CD4-positive, alpha-beta T cell treated with Interleukin-4 for 4 hours (primary cell): Measurements from ENCODE around the gene GAPVD1.
"Not testable (repeated sequence)": the region's sequence is repeated elsewhere in the genome, so short reads cannot be mapped to it uniquely, and the experiment has no call there.

Source experiments
- DNase-seq: peaks from one replicate; pipeline ENCODE4 v3.0.0-alpha.2; 2020

The GAPVD1 gene

GRCh38 chr9:125261501-125262293 is at the start of gene GAPVD1:
GAPVD1 (plus strand) TSS chr9:125261826; CDS start chr9:125298922, 37,096 bp downstream.
- peak; percentile 86 for DNase-seq

GRCh38 chr9:125214186-125214585 is 47.4 kb upstream of the GAPVD1 start:
- DNase-seq, result no peak

DNA sequence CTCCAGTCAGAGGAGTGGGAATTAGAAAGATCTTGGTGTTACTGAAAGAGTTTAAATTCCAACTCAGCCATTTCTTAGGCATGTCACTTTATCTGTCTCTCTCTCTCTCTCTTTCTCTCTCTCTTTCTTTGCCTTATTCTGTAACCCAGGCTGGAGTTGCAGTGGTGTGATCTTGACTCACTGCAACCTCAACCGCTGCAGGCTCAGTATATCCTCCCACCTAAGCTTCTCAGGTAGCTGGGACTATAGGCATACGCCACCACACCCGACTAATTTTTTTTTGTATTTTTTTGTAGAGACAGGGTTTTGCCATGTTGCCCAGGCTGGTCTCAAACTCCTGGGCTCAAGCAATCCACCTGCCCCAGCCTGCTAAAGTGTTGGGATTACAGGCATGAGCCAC is 43.0 kb upstream of the GAPVD1 start:
- DNase-seq, result no peak

- DNase-seq, result not testable (repeated sequence)
Measured at GRCh38 chr9:125224858-125225257, 36.8 kb upstream of the GAPVD1 start.

DNA sequence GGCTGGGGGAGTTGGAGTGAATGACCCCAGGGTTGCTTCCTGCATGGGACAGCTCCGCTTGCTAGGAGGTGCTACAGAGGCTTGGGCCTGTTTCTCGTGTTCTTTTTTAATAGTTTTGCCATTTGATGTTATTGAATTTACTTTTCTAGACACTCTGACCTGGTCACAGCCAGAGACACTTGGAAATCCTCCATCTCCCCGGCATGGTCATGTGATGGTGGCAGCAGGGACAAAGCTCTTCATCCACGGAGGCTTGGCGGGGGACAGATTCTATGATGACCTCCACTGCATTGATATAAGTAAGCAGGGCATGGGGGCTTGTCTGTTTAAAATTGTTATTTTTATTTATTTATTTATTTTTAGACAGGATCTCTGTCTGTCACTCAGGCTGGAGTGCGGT is 33.9 kb upstream of the GAPVD1 start:
- no peak for DNase-seq

DNA sequence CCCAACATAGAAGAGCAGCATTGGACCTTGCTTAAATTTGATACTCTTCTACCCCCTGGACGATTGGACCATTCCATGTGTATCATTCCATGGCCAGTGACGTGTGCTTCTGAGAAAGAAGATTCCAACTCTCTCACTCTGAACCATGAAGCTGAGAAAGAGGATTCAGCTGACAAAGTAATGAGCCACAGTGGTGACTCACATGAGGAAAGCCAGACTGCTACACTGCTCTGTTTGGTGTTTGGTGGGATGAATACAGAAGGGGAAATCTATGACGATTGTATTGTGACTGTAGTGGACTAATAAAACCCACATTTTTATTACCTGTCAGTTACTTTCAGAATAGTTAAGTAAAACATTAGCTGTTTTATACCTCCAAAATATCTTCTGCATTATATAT is 27.9 kb upstream of the GAPVD1 start:
- DNase-seq, result no peak

- not testable (repeated sequence) for DNase-seq
Measured at GRCh38 chr9:125234099-125234498, 27.5 kb upstream of the GAPVD1 start.

DNA sequence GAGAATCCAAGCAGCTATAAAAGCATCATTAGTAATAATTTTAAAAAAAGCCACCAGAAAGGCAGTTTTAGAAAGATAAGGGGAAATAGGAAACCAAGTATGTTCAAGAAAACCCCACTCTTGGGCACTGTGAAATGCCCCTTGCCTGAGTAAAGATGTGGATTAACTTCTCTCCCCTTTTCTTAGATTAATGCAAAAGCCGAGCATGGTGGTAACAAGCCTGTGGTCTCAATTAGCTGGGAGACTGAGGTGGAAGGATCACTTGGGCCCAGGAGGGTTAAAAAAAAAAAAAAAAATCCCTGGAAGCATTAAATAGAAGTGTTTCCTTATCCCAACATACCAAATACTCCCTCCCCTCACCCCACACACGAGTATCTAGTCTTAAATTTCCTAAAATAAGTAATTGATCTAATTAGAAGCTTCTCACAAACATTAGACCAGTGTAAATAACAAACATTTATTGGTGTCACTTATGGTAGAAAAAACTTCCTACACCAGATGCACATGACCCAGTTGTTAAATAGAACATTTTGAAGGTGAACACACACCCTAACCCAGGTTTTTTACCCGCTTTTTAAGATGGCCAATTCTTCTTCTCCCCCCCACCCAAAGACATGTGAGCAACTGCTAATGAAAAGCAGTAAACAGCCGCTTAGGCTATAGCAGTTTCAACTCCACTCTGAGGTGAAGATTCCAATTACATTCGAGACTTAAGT is 25.7 kb upstream of the GAPVD1 start:
- DNase-seq, result no peak

GRCh38 chr9:125236520-125237159 is 25.0 kb upstream of the GAPVD1 start:
- DNase-seq, result not testable (repeated sequence)

GRCh38 chr9:125238127-125238914 is 23.3 kb upstream of the GAPVD1 start:
- DNase-seq, result no peak

DNA sequence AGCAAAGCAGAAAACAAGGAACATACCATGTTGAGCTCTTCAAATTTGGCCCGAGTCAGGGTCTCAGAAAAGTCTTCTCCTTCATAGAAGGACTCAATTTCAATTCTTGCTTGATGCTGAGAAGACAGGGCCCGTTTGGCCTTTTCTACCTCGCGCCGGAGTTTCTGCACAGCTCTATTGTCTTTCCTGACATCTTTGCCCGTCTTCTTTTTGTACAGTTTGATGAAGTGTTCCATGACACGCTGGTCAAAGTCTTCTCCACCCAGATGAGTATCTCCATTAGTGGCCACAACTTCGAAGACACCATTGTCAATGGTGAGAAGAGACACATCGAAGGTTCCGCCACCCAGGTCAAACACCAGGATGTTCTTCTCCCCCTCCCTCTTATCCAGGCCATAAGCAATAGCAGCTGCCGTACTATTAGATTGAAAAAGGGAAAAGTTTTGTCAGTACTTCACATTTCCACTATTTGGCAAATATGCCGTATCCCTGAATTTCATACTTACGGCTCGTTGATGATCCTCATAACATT is 22.6 kb upstream of the GAPVD1 start:
- no peak for DNase-seq

GRCh38 chr9:125239631-125240597 is 21.7 kb upstream of the GAPVD1 start:
- no peak for DNase-seq

DNA sequence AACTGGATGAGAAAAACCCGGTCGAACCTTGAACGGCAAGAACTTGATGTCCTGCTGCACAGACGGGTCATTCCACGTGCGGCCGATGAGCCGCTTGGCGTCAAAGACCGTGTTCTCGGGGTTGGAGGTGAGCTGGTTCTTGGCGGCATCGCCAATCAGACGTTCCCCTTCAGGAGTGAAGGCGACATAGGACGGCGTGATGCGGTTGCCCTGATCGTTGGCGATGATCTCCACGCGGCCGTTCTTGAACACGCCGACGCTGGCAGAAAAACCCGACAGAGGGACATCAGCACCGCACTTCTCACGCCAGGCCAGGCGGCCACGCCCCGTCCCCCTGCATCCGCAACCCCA is 21.0 kb upstream of the GAPVD1 start:
- DNase-seq, result peak; percentile 38

DNA sequence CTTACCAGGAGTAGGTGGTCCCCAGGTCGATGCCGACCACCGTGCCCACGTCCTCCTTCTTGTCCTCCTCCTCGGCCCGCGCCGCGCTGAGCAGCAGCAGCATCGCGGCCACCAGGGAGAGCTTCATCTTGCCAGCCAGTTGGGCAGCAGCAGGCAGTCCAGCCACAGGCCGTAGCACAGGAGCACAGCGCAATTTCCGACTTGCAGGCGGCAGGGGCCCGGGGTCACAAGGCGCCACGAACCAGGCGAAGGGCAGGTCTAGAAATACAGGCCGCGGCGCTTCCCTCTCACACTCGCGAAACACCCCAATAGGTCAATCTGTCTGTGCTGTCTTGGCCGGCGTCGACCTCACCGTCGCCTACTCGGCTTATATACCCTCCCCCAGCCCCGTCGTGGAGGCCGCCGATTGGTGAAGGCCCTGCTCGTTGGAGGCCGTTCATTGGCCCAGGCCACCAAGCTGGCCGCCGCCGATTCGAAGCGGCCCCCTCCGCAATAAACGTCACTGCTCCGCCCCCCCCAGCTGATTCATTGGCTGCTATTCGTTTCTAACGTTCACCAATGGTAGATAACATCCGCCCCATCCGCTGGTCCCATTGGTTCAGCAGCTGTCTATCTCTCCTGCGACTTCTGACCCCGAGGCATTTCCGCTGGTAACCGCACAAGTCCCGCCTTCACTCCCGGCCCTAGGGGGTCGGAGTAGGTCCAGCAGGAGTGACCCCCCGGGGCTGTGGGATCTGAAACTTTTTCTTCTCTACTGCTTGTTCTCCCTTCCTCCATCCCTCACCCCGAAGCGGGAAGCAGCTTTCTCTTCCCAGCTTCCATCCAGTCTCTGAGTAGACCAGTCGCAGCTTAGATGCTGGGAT is 20.4 kb upstream of the GAPVD1 start, which contains the start of gene HSPA5:
Gene HSPA5, minus strand, starts transcription at position 344 of the 863 bp plus-strand sequence. Its CDS starts 217 bp downstream, at position 127.
- peak; percentile 99 for DNase-seq

- peak; percentile 13 for DNase-seq
Measured at GRCh38 chr9:125241863-125242739, 19.5 kb upstream of the GAPVD1 start.

DNA sequence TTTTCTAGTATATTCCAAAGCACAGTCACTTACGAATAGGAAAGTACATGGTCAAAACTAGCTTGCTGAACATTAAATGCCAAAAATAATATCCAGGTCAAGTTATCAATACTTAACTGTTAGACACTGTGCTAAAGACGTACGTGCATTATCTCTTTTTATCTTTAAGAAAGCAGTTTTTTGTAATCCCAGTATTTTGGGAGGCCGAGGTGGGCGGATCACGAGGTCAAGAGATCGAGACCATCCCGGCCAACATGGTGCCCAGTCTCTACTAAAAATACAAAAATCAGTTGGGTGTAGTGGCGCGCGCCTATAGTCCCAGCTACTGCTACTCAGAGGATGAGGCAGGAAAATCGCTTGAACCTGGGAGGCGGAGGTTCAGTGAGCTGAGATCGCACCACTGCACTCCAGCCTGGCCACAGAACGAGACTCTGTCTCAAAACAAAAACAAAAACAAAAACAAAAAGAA is 17.8 kb upstream of the GAPVD1 start:
- DNase-seq, result no peak

DNA sequence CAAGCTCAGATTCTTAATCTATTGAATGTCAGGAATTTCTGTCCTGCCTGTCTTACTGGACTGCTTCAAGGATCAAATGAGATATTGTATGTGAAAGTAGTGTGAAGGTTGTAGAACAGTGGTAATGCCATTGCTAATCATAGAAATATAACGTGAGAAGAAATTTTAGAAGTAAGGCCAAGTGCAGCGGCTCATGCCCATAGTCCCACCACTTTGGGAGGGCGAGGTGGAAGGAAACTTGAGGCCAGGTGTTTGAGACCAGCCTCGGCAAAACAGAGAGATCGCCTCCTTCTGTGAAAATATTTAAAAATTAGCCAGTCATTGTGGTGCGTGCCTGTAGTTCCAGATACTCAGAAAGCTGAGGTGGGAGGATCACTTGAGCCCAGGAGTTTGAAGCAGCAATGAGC is 15.4 kb upstream of the GAPVD1 start:
- DNase-seq, result no peak

DNA sequence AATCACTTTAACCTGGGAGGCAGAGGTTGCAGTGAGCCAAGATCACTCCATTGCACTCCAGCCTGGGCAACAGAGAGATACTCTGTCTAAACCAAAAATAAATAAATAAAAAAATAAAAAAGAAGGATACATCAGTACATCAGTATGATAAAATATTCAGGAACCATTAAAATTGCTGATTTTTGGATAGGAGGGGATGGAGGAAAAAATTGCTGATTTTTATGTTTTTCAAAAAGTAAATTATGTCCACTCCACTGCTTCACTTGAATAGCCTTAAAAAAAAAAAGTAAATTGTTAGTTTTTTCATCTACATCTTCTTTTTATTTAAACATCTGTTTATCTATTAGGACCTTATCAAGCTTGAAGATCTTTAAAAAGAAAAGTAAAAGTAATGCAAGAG is 7.4 kb upstream of the GAPVD1 start:
- DNase-seq, result no peak

- DNase-seq, result no peak
Measured at GRCh38 chr9:125255781-125256391, 5.7 kb upstream of the GAPVD1 start.
